ENCODE data around the gene KCNH8. TPM values are rescaled to one million over a fixed set of nuclear protein-coding genes. Genes with fewer than 3 reads are reported as not detected.
A peak's percentile ranks its signal among the peaks of the same experiment; 100 is the strongest.

KCNH8 gene
- total RNA-seq, 1 experiment from 2014 or later, result 3.7 TPM

DNA sequence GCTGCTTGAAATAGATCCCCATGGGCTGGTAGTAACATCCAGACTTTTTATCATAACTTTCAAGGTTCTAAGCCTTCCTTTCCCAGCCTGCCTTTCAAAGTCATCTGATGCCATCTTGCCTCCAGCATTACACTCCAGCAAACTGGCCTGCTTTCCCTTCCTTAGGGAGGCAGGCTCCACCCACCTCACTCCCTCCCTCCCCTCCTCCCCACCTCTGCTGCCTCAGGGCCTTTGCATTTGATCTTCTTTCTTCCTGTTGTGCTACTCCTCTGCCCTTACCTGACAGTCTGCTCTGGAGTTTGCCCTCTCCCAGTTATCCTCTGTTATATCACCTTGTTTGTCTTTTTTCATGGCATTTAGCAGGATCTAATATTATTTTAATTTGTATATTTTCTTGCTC lies 319.5 kb downstream of the KCNH8 start:
- Histone ChIP-seq H4K8ac (replicated peaks; ENCODE audit: insufficient read length, low read depth, low read length) (no peak overlapping the region), H3K18ac (ENCODE audit: insufficient read length, low read depth, low read length) (no peak overlapping the region), H4K20me1 (ENCODE audit: control insufficient read depth, insufficient read depth, insufficient read length) (no peaks in the 10 kb centered on the region), H2BK12ac (ENCODE audit: insufficient read length, low read depth, low read length) (no peak overlapping the region), H2BK5ac (ENCODE audit: insufficient read length, low read length) (no peak overlapping the region), H3K23me2 (ENCODE audit: insufficient read length, low read depth, low read length, poor library complexity, severe bottlenecking) (no peaks in the 10 kb centered on the region), H3K9me3 (ENCODE audit: control insufficient read depth, low read depth, low read length) (peaks cover 5% of the 10 kb centered on the region), H2BK15ac (ENCODE audit: low read depth, low read length) (no peak overlapping the region), H2BK20ac (ENCODE audit: low read depth, low read length, poor library complexity, severe bottlenecking) (no peak overlapping the region), H3K56ac (ENCODE audit: insufficient read length, low read depth, low read length) (no peak overlapping the region), H3T11ph (ENCODE audit: low read length) (no peak overlapping the region), H3K27ac (ENCODE audit: insufficient read length, low read depth, low read length) (no peak overlapping the region), H2AK5ac (ENCODE audit: insufficient read length, low read length) (no peak overlapping the region), H2AFZ (ENCODE audit: low read length) (no peak overlapping the region), H3K4ac (ENCODE audit: low read depth, low read length) (no peak overlapping the region), H3K4me1 (ENCODE audit: insufficient read depth, low read length) (peaks cover 2% of the 10 kb centered on the region; the same call in 1 of the 2 replicates), H3K27me3 (ENCODE audit: insufficient read depth, low read length) (no peaks in the 10 kb centered on the region), H4K91ac (ENCODE audit: insufficient read length, low read depth, low read length) (no peak overlapping the region), H3K79me2 (ENCODE audit: insufficient read depth, low read length) (no peaks in the 10 kb centered on the region), H2BK120ac (ENCODE audit: low read depth, low read length, poor library complexity, severe bottlenecking) (no peak overlapping the region), H3K23ac (ENCODE audit: insufficient read length, low read depth, low read length) (no peak overlapping the region), H4K5ac (ENCODE audit: insufficient read length, low read depth, low read length) (no peak overlapping the region), H3K79me1 (ENCODE audit: insufficient read depth, low read depth, low read length, poor library complexity, severe bottlenecking) (no peaks in the 10 kb centered on the region), H3K14ac (ENCODE audit: insufficient read depth, low read length) (no peak overlapping the region), H3K9ac (ENCODE audit: extremely low read depth, insufficient read length, low read length) (no peak overlapping the region), H3K4me2 (ENCODE audit: insufficient read depth, insufficient read length, low read length) (no peak overlapping the region)
- Mint-ChIP-seq H3K9me3 (peaks cover 8 to 10% of the 10 kb centered on the region in 2 experiments), H3K27ac (no peak overlapping the region), H3K36me3 (ENCODE audit: insufficient read depth in 1 of 3, low read depth in 3 of 3) (peaks cover 10 to 14% (median 13%) of the 10 kb centered on the region in 3 experiments), H3K4me1 (peaks cover 11 to 13% of the 10 kb centered on the region in 2 experiments), H3K27me3 (ENCODE audit: low read depth) (no peaks in the 10 kb centered on the region), H3K4me3 (no peak overlapping the region)
- TF ChIP-seq, protein P1, sequence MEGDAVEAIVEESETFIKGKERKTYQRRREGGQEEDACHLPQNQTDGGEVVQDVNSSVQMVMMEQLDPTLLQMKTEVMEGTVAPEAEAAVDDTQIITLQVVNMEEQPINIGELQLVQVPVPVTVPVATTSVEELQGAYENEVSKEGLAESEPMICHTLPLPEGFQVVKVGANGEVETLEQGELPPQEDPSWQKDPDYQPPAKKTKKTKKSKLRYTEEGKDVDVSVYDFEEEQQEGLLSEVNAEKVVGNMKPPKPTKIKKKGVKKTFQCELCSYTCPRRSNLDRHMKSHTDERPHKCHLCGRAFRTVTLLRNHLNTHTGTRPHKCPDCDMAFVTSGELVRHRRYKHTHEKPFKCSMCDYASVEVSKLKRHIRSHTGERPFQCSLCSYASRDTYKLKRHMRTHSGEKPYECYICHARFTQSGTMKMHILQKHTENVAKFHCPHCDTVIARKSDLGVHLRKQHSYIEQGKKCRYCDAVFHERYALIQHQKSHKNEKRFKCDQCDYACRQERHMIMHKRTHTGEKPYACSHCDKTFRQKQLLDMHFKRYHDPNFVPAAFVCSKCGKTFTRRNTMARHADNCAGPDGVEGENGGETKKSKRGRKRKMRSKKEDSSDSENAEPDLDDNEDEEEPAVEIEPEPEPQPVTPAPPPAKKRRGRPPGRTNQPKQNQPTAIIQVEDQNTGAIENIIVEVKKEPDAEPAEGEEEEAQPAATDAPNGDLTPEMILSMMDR (conservative IDR thresholded peaks at IDR 0.05), result no peak
- DNase-seq, result peak; percentile 35
